ENCODE measurements around the gene FOXO4.

DNA sequence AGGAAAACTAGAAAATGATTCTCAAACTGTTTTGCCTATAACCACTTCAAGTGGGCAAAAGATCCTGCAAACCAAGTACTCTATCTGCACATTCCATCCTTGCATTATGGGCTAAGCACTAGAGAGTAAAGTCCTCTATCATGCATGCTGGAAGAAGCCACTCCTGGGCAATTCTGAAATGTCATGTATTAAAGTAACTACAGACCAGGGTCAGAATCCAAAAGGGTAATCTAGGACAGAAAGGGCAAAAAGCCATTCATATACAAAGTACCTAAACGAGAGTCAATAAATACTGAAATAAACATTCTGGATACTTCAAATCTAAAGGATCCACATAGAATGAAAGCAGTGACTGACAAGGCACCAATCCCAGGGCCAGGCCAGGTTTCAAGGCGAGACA is 28.6 kb upstream of the FOXO4 start:
- TF ChIP-seq, protein P1, sequence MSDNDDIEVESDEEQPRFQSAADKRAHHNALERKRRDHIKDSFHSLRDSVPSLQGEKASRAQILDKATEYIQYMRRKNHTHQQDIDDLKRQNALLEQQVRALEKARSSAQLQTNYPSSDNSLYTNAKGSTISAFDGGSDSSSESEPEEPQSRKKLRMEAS (IDR thresholded peaks at IDR 0.05; ENCODE audit: low read depth, low read length), result no peak
- TF ChIP-seq POLR2AphosphoS5 (IDR thresholded peaks at IDR 0.05; ENCODE audit: low read length), result no peak
- TF ChIP-seq, protein P2, sequence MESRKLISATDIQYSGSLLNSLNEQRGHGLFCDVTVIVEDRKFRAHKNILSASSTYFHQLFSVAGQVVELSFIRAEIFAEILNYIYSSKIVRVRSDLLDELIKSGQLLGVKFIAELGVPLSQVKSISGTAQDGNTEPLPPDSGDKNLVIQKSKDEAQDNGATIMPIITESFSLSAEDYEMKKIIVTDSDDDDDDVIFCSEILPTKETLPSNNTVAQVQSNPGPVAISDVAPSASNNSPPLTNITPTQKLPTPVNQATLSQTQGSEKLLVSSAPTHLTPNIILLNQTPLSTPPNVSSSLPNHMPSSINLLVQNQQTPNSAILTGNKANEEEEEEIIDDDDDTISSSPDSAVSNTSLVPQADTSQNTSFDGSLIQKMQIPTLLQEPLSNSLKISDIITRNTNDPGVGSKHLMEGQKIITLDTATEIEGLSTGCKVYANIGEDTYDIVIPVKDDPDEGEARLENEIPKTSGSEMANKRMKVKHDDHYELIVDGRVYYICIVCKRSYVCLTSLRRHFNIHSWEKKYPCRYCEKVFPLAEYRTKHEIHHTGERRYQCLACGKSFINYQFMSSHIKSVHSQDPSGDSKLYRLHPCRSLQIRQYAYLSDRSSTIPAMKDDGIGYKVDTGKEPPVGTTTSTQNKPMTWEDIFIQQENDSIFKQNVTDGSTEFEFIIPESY (IDR thresholded peaks at IDR 0.05), result no peak
- TF ChIP-seq POLR2A (IDR thresholded peaks at IDR 0.05; ENCODE audit: low read depth, low read length), result no peak
- TF ChIP-seq, protein P3, sequence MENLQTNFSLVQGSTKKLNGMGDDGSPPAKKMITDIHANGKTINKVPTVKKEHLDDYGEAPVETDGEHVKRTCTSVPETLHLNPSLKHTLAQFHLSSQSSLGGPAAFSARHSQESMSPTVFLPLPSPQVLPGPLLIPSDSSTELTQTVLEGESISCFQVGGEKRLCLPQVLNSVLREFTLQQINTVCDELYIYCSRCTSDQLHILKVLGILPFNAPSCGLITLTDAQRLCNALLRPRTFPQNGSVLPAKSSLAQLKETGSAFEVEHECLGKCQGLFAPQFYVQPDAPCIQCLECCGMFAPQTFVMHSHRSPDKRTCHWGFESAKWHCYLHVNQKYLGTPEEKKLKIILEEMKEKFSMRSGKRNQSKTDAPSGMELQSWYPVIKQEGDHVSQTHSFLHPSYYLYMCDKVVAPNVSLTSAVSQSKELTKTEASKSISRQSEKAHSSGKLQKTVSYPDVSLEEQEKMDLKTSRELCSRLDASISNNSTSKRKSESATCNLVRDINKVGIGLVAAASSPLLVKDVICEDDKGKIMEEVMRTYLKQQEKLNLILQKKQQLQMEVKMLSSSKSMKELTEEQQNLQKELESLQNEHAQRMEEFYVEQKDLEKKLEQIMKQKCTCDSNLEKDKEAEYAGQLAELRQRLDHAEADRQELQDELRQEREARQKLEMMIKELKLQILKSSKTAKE (IDR thresholded peaks at IDR 0.05; ENCODE audit: low read depth, poor library complexity, severe bottlenecking), result no peak
- no peak for TF ChIP-seq POLR2AphosphoS2 (IDR thresholded peaks at IDR 0.05; ENCODE audit: low read depth, low read length)
- TF ChIP-seq, protein P4, sequence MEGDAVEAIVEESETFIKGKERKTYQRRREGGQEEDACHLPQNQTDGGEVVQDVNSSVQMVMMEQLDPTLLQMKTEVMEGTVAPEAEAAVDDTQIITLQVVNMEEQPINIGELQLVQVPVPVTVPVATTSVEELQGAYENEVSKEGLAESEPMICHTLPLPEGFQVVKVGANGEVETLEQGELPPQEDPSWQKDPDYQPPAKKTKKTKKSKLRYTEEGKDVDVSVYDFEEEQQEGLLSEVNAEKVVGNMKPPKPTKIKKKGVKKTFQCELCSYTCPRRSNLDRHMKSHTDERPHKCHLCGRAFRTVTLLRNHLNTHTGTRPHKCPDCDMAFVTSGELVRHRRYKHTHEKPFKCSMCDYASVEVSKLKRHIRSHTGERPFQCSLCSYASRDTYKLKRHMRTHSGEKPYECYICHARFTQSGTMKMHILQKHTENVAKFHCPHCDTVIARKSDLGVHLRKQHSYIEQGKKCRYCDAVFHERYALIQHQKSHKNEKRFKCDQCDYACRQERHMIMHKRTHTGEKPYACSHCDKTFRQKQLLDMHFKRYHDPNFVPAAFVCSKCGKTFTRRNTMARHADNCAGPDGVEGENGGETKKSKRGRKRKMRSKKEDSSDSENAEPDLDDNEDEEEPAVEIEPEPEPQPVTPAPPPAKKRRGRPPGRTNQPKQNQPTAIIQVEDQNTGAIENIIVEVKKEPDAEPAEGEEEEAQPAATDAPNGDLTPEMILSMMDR (IDR thresholded peaks at IDR 0.05 in 2 of 3, conservative IDR thresholded peaks at IDR 0.05 in 1 of 3; ENCODE audit: control insufficient read depth in 2 of 3, extremely low read depth in 1 of 3, insufficient read depth in 1 of 3, low read depth in 3 of 3, low read length in 3 of 3), result no peak
- TF ChIP-seq, protein P5, sequence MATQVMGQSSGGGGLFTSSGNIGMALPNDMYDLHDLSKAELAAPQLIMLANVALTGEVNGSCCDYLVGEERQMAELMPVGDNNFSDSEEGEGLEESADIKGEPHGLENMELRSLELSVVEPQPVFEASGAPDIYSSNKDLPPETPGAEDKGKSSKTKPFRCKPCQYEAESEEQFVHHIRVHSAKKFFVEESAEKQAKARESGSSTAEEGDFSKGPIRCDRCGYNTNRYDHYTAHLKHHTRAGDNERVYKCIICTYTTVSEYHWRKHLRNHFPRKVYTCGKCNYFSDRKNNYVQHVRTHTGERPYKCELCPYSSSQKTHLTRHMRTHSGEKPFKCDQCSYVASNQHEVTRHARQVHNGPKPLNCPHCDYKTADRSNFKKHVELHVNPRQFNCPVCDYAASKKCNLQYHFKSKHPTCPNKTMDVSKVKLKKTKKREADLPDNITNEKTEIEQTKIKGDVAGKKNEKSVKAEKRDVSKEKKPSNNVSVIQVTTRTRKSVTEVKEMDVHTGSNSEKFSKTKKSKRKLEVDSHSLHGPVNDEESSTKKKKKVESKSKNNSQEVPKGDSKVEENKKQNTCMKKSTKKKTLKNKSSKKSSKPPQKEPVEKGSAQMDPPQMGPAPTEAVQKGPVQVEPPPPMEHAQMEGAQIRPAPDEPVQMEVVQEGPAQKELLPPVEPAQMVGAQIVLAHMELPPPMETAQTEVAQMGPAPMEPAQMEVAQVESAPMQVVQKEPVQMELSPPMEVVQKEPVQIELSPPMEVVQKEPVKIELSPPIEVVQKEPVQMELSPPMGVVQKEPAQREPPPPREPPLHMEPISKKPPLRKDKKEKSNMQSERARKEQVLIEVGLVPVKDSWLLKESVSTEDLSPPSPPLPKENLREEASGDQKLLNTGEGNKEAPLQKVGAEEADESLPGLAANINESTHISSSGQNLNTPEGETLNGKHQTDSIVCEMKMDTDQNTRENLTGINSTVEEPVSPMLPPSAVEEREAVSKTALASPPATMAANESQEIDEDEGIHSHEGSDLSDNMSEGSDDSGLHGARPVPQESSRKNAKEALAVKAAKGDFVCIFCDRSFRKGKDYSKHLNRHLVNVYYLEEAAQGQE (IDR thresholded peaks at IDR 0.05; ENCODE audit: low read depth, low read length), result no peak
- no peak for TF ChIP-seq ESRRA (IDR thresholded peaks at IDR 0.05; ENCODE audit: low read length)
- TF ChIP-seq KDM1A (IDR thresholded peaks at IDR 0.05; ENCODE audit: borderline replicate concordance), result no peak
- no peak for TF ChIP-seq HDAC2 (IDR thresholded peaks at IDR 0.05)
- TF ChIP-seq EZH2 (IDR thresholded peaks at IDR 0.05; ENCODE audit: borderline replicate concordance, control insufficient read depth, low read depth, low read length), result no peak
- TF ChIP-seq, protein P6, sequence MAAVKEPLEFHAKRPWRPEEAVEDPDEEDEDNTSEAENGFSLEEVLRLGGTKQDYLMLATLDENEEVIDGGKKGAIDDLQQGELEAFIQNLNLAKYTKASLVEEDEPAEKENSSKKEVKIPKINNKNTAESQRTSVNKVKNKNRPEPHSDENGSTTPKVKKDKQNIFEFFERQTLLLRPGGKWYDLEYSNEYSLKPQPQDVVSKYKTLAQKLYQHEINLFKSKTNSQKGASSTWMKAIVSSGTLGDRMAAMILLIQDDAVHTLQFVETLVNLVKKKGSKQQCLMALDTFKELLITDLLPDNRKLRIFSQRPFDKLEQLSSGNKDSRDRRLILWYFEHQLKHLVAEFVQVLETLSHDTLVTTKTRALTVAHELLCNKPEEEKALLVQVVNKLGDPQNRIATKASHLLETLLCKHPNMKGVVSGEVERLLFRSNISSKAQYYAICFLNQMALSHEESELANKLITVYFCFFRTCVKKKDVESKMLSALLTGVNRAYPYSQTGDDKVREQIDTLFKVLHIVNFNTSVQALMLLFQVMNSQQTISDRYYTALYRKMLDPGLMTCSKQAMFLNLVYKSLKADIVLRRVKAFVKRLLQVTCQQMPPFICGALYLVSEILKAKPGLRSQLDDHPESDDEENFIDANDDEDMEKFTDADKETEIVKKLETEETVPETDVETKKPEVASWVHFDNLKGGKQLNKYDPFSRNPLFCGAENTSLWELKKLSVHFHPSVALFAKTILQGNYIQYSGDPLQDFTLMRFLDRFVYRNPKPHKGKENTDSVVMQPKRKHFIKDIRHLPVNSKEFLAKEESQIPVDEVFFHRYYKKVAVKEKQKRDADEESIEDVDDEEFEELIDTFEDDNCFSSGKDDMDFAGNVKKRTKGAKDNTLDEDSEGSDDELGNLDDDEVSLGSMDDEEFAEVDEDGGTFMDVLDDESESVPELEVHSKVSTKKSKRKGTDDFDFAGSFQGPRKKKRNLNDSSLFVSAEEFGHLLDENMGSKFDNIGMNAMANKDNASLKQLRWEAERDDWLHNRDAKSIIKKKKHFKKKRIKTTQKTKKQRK (IDR thresholded peaks at IDR 0.05; ENCODE audit: low read depth, low read length), result no peak

Measured in GM12878 (cell line).